Measurements from ENCODE around the gene MAN2A2. TPM values are rescaled to one million over a fixed set of nuclear protein-coding genes. Genes with fewer than 3 reads are reported as not detected.

The MAN2A2 gene
- total and polyA plus RNA-seq, 2 of the 8 experiments (the other 6 are each of a cell fraction or from before 2014, with no cell fraction given), result 23.1 to 29.7 TPM

GRCh38 chr15:90910441-90911301, 7.6 kb downstream of the MAN2A2 start:
- Histone ChIP-seq H2BK20ac (ENCODE audit: low read length) (no peak overlapping the region), H2AFZ (ENCODE audit: low read length) (no peak overlapping the region), H3K4me1 (replicated peaks in 1 of 4; ENCODE audit: control insufficient read depth in 3 of 4, insufficient read depth in 4 of 4, low read length in 3 of 4) (no peaks in the 10 kb centered on the region), H4K91ac (replicated peaks; ENCODE audit: insufficient read length, low read length) (no peak overlapping the region), H3K27ac (ENCODE audit: low read depth, low read length) (no peak overlapping the region), H3K9ac (replicated peaks in 1 of 4; ENCODE audit: extremely low read depth in 1 of 4, low read depth in 3 of 4, low read length in 3 of 4) (no peak overlapping the region), H3K36me3 (ENCODE audit: control insufficient read depth in 2 of 4, insufficient read depth in 4 of 4, low read length in 3 of 4) (no peaks in the 10 kb centered on the region; a peak in 3 of 8 replicates), H3K79me1 (ENCODE audit: low read depth, low read length) (no peaks in the 10 kb centered on the region), H2BK15ac (ENCODE audit: low read length) (no peak overlapping the region), H3K4ac (replicated peaks; ENCODE audit: insufficient read length, low read depth, low read length) (no peak overlapping the region), H4K5ac (ENCODE audit: insufficient read length, low read depth, low read length) (no peak overlapping the region), H2AK5ac (ENCODE audit: low read depth, low read length) (no peak overlapping the region), H3K23me2 (ENCODE audit: low read depth, low read length) (no peaks in the 10 kb centered on the region), H2BK120ac (replicated peaks; ENCODE audit: low read depth, low read length) (no peak overlapping the region), H3K14ac (ENCODE audit: insufficient read length) (no peak overlapping the region), H3K23ac (ENCODE audit: insufficient read length) (no peak overlapping the region), H3K4me2 (ENCODE audit: insufficient read depth in 1 of 2, low read depth in 2 of 2, low read length in 2 of 2) (no peak overlapping the region), H3K27me3 (replicated peaks in 1 of 4; ENCODE audit: control insufficient read depth in 3 of 4, extremely low read depth in 1 of 4, insufficient read depth in 3 of 4, low read length in 3 of 4) (no peaks in the 10 kb centered on the region), H2BK12ac (ENCODE audit: low read depth, low read length) (no peak overlapping the region), H3K79me2 (ENCODE audit: control insufficient read depth in 1 of 2, insufficient read depth in 2 of 2, low read length in 2 of 2) (no peaks in the 10 kb centered on the region), H3K56ac (replicated peaks; ENCODE audit: insufficient read length, low read depth, low read length) (no peak overlapping the region), H2BK5ac (ENCODE audit: low read depth, low read length) (no peak overlapping the region; the same call in 1 of the 2 replicates), H3K18ac (ENCODE audit: extremely low read depth, low read length) (no peak overlapping the region), H4K8ac (ENCODE audit: extremely low read depth, insufficient read depth, low read length) (no peak overlapping the region), H3K9me3 (ENCODE audit: insufficient read depth in 2 of 2, low read depth in 1 of 2, low read length in 1 of 2) (no peaks in the 10 kb centered on the region), H4K20me1 (replicated peaks in 1 of 2; ENCODE audit: control insufficient read depth in 1 of 2, insufficient read depth in 2 of 2, low read length in 2 of 2) (peaks cover 2 to 7% of the 10 kb centered on the region in 2 experiments), H3K4me3 (ENCODE audit: extremely low read depth in 1 of 4, insufficient read depth in 2 of 4, low read depth in 3 of 4, low read length in 4 of 4) (no peak overlapping the region)
- POLR2A ChIA-PET (ENCODE audit: partially characterized antibody), result interaction anchor here (0.9 to 1.0 kb wide), 2 partner anchors 10 to 194 kb away, joined by 3 read pairs; partner anchors contain the start of gene BLM
- DNase-seq (ENCODE audit: low read depth in 1 of 2, low spot score in 2 of 2), result no peak
- no peak for FAIRE-seq
- CTCF ChIA-PET (ENCODE audit: partially characterized antibody), result interaction anchor here (0.8 to 11.2 kb wide), 7 partner anchors 13 to 268 kb away, joined by 3 to 187 read pairs (median 3); partner anchors contain the start of genes HDDC3 and UNC45A
- 96% methylated on average over 24 of the region's 24 CpGs; no CpG with 5 or more reads in 1 of the 2 experiments for WGBS, 2 experiments (ENCODE audit: extremely low coverage in 1 of 2, insufficient coverage in 1 of 2, insufficient read length in 1 of 2, insufficient replicate concordance in 2 of 2, low coverage in 1 of 2, low lambda C conversion rate in 2 of 2, missing lambda C conversion rate in 1 of 2)
- no peak for TF ChIP-seq EP300 (IDR thresholded peaks at IDR 0.05; ENCODE audit: borderline replicate concordance in 1 of 2, low read depth in 2 of 2, low read length in 2 of 2)
- no peak for TF ChIP-seq TAF1 (IDR thresholded peaks at IDR 0.05; ENCODE audit: low read depth, low read length)
- no peak for TF ChIP-seq CBX8 (IDR thresholded peaks at IDR 0.05; ENCODE audit: borderline replicate concordance, low read depth, low read length)
- no peak for TF ChIP-seq HDAC6 (IDR thresholded peaks at IDR 0.05; ENCODE audit: low read depth, low read length)
